GM12892 (cell line): ENCODE data around the gene GDF2. TPM values are rescaled to one million over a fixed set of nuclear protein-coding genes. Genes with fewer than 3 reads are reported as not detected.

Source experiments
- DNase-seq: peaks from one replicate; pipeline ENCODE4 v3.0.0; 2011; ENCODE audit not compliant: insufficient read length
- FAIRE-seq: peaks from 2 replicates; lab custom pipeline; 2011; peaks lifted over from hg19 to GRCh38; lab: Jason Lieb, UNC
- POLR2A ChIP-seq: IDR thresholded peaks from 2 replicates; pipeline ENCODE4 v1.6.1; 2011; ENCODE audit warnings: low read depth, low read length, control low read depth
- POLR2AphosphoS5 ChIP-seq: IDR thresholded peaks from 2 replicates; pipeline ENCODE4 v1.6.1; 2011; ENCODE audit warnings: low read depth, low read length, control low read depth
- TAF1 ChIP-seq: IDR thresholded peaks from 2 replicates; pipeline ENCODE4 v1.6.1; 2011; ENCODE audit warnings: low read depth, mild to moderate bottlenecking, control low read depth, low read length, borderline replicate concordance
- polyA plus RNA-seq: library from polyadenylated mRNA; unstranded; fragments of >200 nt; gene quantifications from one replicate; pipeline ENCODE4 v1.2.1, GENCODE V29; 2012; ENCODE audit warnings: missing spikeins, inconsistent platforms; ENCODE audit not compliant: missing spikeins

The GDF2 gene
- polyA plus RNA-seq, result not detected

GRCh38 chr10:47322300-47323061 lies at the start of gene GDF2:
Gene GDF2, plus strand, starts transcription at chr10:47322454. Its CDS starts 215 bp downstream, at chr10:47322669.
- DNase-seq (no peak), FAIRE-seq (no peak)
- no peak for TF ChIP-seq TAF1
- TF ChIP-seq POLR2AphosphoS5, result no peak
- TF ChIP-seq POLR2A, result no peak

DNA sequence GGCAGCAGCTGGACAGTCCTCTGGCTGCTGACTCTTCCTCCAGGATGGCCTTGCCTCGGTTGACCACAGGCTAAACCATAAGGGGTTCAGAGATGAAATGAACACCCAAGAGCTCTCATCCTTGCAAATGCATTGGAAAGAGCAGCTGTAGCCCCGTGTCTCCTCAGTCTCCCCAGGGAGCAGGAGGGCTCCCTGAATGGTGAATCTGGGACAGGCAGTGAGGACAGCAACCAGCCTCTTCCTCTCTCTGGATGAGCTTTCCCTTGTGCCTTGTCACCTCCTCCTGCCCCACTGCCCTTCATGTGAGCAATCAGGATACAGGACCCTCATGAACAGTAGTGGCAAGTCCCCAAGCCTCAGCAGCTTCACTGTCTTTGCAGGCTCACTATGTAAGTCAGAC lies 46.2 kb upstream of the GDF2 start:
- DNase-seq, result no peak

DNA sequence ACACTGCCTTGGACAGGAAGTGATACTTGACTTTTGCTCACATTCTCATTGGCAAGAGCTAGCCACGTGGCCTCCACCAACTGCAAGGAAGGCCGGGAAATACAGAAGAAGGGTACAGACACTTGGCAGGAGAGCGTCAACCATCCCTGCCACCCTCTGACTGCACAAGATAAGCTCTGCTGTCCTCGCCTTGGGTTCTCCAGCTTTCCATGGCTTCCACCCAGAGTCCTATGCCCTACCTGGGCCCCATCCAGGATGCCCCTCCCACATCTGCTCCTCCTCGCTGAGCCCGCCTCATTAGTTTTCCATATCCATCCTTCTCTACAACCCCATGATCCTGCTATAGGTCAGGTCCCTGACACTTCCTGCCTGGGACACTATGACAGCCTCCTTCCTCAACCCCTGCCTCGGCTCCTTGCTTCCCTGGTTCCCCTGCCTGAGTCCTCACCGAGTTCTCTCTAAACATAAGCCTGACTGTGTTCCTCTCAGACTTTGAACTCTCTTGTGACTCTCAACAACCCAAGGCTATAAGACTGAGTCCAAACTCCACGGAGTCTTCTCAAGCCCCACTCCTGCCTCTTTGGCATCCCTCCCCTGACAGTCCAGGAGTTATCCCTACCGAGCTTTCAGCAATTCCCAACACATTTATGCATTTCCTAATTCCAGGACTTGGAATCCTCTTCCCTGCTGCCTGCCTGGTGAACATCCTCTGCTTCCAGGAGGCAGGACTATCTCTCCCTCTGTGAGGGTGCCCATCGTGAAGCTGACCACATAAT lies 45.5 kb upstream of the GDF2 start:
- FAIRE-seq (no peak), DNase-seq (no peak)
- TF ChIP-seq POLR2AphosphoS5 (no peak), POLR2A (no peak), TAF1 (no peak)

More for the DNA sequence above, 46.2 kb upstream of the GDF2 start:
- TF ChIP-seq POLR2AphosphoS5 (no peak), TAF1 (no peak), POLR2A (no peak)
- FAIRE-seq, result no peak

DNA sequence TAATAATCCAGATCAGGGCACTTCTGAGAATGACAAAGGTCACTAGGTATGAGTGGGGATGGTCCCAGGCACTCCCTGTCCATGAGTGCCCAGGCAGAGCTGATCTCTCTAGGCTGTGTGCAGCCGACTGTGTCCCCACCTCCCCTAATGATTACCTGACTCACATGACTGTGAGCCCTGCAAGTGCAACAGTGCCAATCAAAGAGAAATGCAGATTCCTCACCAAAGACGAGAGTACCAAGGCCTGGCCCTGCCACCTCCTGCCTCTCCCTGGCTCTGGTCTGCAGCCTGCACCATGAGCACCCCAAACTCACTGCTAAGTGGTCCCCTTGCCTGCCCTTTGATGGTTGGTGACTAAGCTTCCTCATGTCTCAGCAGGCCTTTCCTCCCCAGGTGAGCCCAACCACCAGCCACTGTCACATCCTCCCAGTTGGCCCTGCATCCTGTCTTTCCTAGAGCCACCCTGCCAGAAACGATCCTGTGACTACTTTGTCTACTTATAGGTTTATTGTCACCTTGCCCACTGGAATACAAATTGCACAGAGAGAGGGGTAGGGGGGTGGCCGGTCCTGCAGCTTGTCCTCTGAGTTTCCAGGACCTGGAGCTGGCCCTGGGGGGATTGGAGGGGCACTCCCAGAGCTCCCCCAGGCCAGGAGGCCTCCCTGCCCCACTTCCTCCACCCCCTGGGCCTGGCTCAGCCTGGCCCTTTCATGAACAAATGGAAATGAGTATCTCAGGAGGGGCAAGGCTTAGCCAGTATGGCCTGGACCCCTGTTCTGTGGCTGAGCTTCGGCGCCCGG lies 44.7 kb upstream of the GDF2 start:
- FAIRE-seq (no peak), DNase-seq (no peak)
- TF ChIP-seq POLR2A, result no peak
- TF ChIP-seq TAF1, result no peak
- no peak for TF ChIP-seq POLR2AphosphoS5

GRCh38 chr10:47278152-47278473 lies 44.1 kb upstream of the GDF2 start:
- no peak for DNase-seq
- FAIRE-seq, result no peak
- TF ChIP-seq POLR2A (no peak), TAF1 (no peak), POLR2AphosphoS5 (no peak)

- DNase-seq, result no peak
- no peak for TF ChIP-seq TAF1
- TF ChIP-seq POLR2A, result no peak
- TF ChIP-seq POLR2AphosphoS5, result no peak
- FAIRE-seq, result no peak
Observed at GRCh38 chr10:47278720-47279119, 43.5 kb upstream of the GDF2 start.

GRCh38 chr10:47279276-47279675 lies 43.0 kb upstream of the GDF2 start:
- no peak for FAIRE-seq
- TF ChIP-seq TAF1 (no peak), POLR2AphosphoS5 (no peak), POLR2A (no peak)
- no peak for DNase-seq

GRCh38 chr10:47282005-47282656 lies 40.1 kb upstream of the GDF2 start:
- no peak for DNase-seq
- no peak for FAIRE-seq
- TF ChIP-seq POLR2A (no peak), TAF1 (no peak), POLR2AphosphoS5 (no peak)

GRCh38 chr10:47282657-47283018 lies 39.6 kb upstream of the GDF2 start:
- FAIRE-seq, result no peak
- TF ChIP-seq POLR2AphosphoS5, result no peak
- TF ChIP-seq TAF1, result no peak
- no peak for TF ChIP-seq POLR2A
- no peak for DNase-seq

DNA sequence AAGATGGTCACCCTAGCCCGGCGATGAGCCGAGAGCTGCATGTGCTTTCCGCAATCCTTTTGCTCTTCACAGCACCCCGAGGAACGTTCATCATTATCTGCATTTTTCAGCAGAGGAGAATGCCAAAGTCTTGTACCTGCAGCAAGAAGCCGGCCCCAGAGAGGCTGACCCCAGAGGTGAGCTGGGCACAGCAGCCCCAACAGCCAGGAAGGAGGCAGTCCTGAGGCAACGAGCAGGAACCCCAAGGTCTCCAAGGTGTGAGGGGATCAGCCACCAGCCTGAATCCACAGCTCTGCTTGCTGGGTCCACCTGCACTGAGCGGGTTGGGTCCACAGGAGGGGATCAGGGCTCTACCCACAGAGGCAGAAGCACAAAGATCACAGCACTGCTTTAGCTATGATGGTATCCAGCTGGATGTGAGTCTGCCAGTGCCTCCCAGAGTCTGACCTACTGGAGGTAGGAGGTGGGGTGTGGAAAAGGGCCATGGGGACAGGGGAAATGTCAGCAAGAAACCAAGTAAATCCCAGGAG lies 39.1 kb upstream of the GDF2 start:
- no peak for DNase-seq
- FAIRE-seq, result no peak
- TF ChIP-seq POLR2AphosphoS5 (no peak), POLR2A (no peak), TAF1 (no peak)
